MCF 10A (cell line): Measurements from ENCODE around the gene ENG. TPM values are rescaled to one million over a fixed set of nuclear protein-coding genes. Genes with fewer than 3 reads are reported as not detected.
A peak's percentile ranks its signal among the peaks of the same experiment; 100 is the strongest.

Source experiments
- BruUV-seq: library from RNA; stranded (reverse); fragments of 400-500 nt; replicated peaks from 2 replicates; lab custom pipeline; 2021; lab: Mats Ljungman, UMichigan
- CTCF ChIA-PET: fragments of 300-600 bp; sonication (Branson Sonifier 250); formaldehyde crosslinking; extraction: SDS; loops from one replicate; lab custom pipeline; 2021; ENCODE audit warnings: antibody characterized with exemption, inconsistent platforms; lab: Yijun Ruan, JAX
- POLR2A ChIA-PET: fragments of 300-600, 350-650 bp; sonication (Branson Sonifier 250); formaldehyde crosslinking; extraction: SDS; loops from one replicate; lab custom pipeline; 2020; ENCODE audit warnings: antibody characterized with exemption, inconsistent platforms; lab: Yijun Ruan, JAX
- DNase-seq: peaks from one replicate; pipeline ENCODE4 v3.0.0-alpha.2; 2018; ENCODE audit not compliant: unreplicated experiment
- H3K27ac Mint-ChIP-seq: one replicate; pipeline ENCODE4 v1.8.0; 2022; ENCODE audit warnings: mild to moderate bottlenecking, low read depth, mixed read lengths; ENCODE audit not compliant: unreplicated experiment
- H3K27me3 Mint-ChIP-seq: one replicate; pipeline ENCODE4 v1.8.0; 2022; ENCODE audit warnings: mixed read lengths; ENCODE audit not compliant: insufficient read depth, unreplicated experiment
- H3K36me3 Mint-ChIP-seq: one replicate; pipeline ENCODE4 v1.8.0; 2022; ENCODE audit warnings: mild to moderate bottlenecking, moderate library complexity, mixed read lengths; ENCODE audit not compliant: insufficient read depth, unreplicated experiment
- H3K4me1 Mint-ChIP-seq: one replicate; pipeline ENCODE4 v1.8.0; 2022; ENCODE audit warnings: mixed read lengths; ENCODE audit not compliant: insufficient read depth, unreplicated experiment
- H3K4me3 Mint-ChIP-seq: one replicate; pipeline ENCODE4 v1.8.0; 2022; ENCODE audit warnings: mild to moderate bottlenecking, moderate library complexity, mixed read lengths; ENCODE audit not compliant: unreplicated experiment
- H3K9me3 Mint-ChIP-seq: one replicate; pipeline ENCODE4 v1.8.0; 2022; ENCODE audit warnings: mixed read lengths; ENCODE audit not compliant: unreplicated experiment
- CTCF ChIP-seq: fragments of 200-600 bp; IDR thresholded peaks from one replicate; pipeline ENCODE4 v1.8.0; 2022; ENCODE audit warnings: antibody characterized with exemption, mild to moderate bottlenecking; ENCODE audit not compliant: unreplicated experiment
- intact Hi-C: fragments of 100-400 bp; cut with micrococcal nuclease; formaldehyde crosslinking; loops from 2 replicates; pipeline ENCODE4 v1.14.1; 2022
- total RNA-seq: library from RNA; stranded (reverse); gene quantifications from 2 replicates; pipeline ENCODE4 v1.2.3, GENCODE V29; 2022

ENG gene
- total RNA-seq, 1 experiment from 2014 or later: 22.1 TPM

GRCh38 chr9:127867356-127868277 lies 13.2 kb upstream of the ENG start:
- BruUV-seq: no TSS peak
- intact Hi-C loops: loop anchor here (5.0 kb wide), 1 partner anchor 65 kb away; the partner anchor contains the start of gene FPGS
- TF ChIP-seq CTCF: no peak
- ChIA-PET POLR2A (no interaction called here), CTCF (interaction anchor here (0.5 to 1.9 kb wide), 3 partner anchors 80 to 132 kb away, joined by 4 to 6 read pairs (median 5); partner anchors contain the start of gene TOR2A)
- H3K4me1 Mint-ChIP-seq: no peaks in the 10 kb centered on the region
- DNase-seq: no peak
- H3K27ac Mint-ChIP-seq: no peak overlapping the region
- peaks cover 13% of the 10 kb centered on the region for H3K36me3 Mint-ChIP-seq
- no peak overlapping the region for H3K4me3 Mint-ChIP-seq
- H3K9me3 Mint-ChIP-seq: no peaks in the 10 kb centered on the region
- H3K27me3 Mint-ChIP-seq: no peaks in the 10 kb centered on the region

- Mint-ChIP-seq H3K4me3 (no peak overlapping the region), H3K4me1 (no peaks in the 10 kb centered on the region), H3K27me3 (no peaks in the 10 kb centered on the region), H3K36me3 (peaks cover 10% of the 10 kb centered on the region), H3K27ac (no peak overlapping the region), H3K9me3 (no peaks in the 10 kb centered on the region)
- intact Hi-C loops: loop anchor here (5.0 kb wide), 1 partner anchor 64 kb away; the partner anchor contains the start of gene FPGS
- CTCF ChIA-PET: interaction anchor here (1.3 to 1.9 kb wide), 2 partner anchors 79 to 131 kb away, joined by 5 to 6 read pairs; partner anchors contain the start of gene TOR2A
- DNase-seq: no peak
- POLR2A ChIA-PET: no interaction called here
- no peak for TF ChIP-seq CTCF
- TSS peak; percentile 21 for BruUV-seq
Observed at GRCh38 chr9:127866535-127866934, 12.1 kb upstream of the ENG start.

GRCh38 chr9:127865645-127866464 lies 11.4 kb upstream of the ENG start:
- no peak for TF ChIP-seq CTCF
- POLR2A ChIA-PET: no interaction called here
- no peaks in the 10 kb centered on the region for H3K9me3 Mint-ChIP-seq

More at GRCh38 chr9:127865645-127866464, 11.4 kb upstream of the ENG start:
- no TSS peak for BruUV-seq
- H3K27ac Mint-ChIP-seq: no peak overlapping the region
- DNase-seq: no peak
- no peak overlapping the region for H3K4me3 Mint-ChIP-seq
- CTCF ChIA-PET: interaction anchor here (0.7 to 1.9 kb wide), 3 partner anchors 25 to 199 kb away, joined by 3 to 6 read pairs (median 3); no protein-coding TSS in a partner anchor
- H3K36me3 Mint-ChIP-seq: peaks cover 6% of the 10 kb centered on the region
- intact Hi-C loops: loop anchor here (5.0 kb wide), 1 partner anchor 64 kb away; the partner anchor contains the start of gene FPGS
- no peaks in the 10 kb centered on the region for H3K4me1 Mint-ChIP-seq
- no peaks in the 10 kb centered on the region for H3K27me3 Mint-ChIP-seq
